Lung (tissue), 12 donors: ENCODE results near the gene MELTF. TPM values are rescaled to one million over a fixed set of nuclear protein-coding genes. Genes with fewer than 3 reads are reported as not detected.

Source experiments
- ATAC-seq: fragments of 200-7000 bp; cut with Tn5 transposase; one replicate; pipeline ENCODE4 v1.9.1; 2020; ENCODE audit warnings: moderate number of reproducible peaks; ENCODE audit not compliant: insufficient read depth, low FRiP score
- DNase-seq, 3 donors: peaks; one replicate each; pipeline ENCODE4 v3.0.0-alpha.2; 2013 to 2017
- H3K27ac ChIP-seq, 2 donors: one replicate each; pipeline ENCODE4 v1.5.1; 2013; ENCODE audit warnings: mild to moderate bottlenecking in 2 of 2, moderate library complexity in 2 of 2, control low read depth in 1 of 2, inconsistent platforms in 1 of 2, low read depth in 1 of 2, low read length in 1 of 2
- H3K27me3 ChIP-seq, 3 donors: one replicate each; pipeline ENCODE4 v1.5.1; 2013; ENCODE audit warnings: low read length in 2 of 3; ENCODE audit not compliant: control insufficient read depth in 3 of 3, insufficient read depth in 3 of 3
- H3K36me3 ChIP-seq, 4 donors: one replicate each; pipeline ENCODE4 v1.5.1; 2013; ENCODE audit warnings: low read length in 4 of 4, mild to moderate bottlenecking in 1 of 4, moderate library complexity in 1 of 4; ENCODE audit not compliant: control insufficient read depth in 4 of 4, insufficient read depth in 4 of 4
- H3K4me1 ChIP-seq, 5 donors: one replicate each; pipeline ENCODE4 v1.5.1; 2013; ENCODE audit warnings: low read length in 5 of 5, mild to moderate bottlenecking in 2 of 5, moderate library complexity in 1 of 5; ENCODE audit not compliant: control insufficient read depth in 5 of 5, insufficient read depth in 5 of 5
- H3K4me3 ChIP-seq: one replicate; pipeline ENCODE4 v1.5.1; 2013; ENCODE audit warnings: mild to moderate bottlenecking, control low read depth, moderate library complexity
- H3K9ac ChIP-seq, 2 donors: one replicate each; pipeline ENCODE4 v1.5.1; 2013; ENCODE audit warnings: low read length in 2 of 2, control low read depth in 1 of 2; ENCODE audit not compliant: insufficient read depth in 1 of 2
- H3K9me3 ChIP-seq, 4 donors: one replicate each; pipeline ENCODE4 v1.5.1; 2013; ENCODE audit warnings: low read length in 3 of 4, mild to moderate bottlenecking in 1 of 4, moderate library complexity in 1 of 4; ENCODE audit not compliant: control insufficient read depth in 4 of 4, insufficient read depth in 3 of 4
- WGBS, 2 donors: extraction: QIAGEN DNeasy Blood & Tissue Kit; methylation state at CpG; one replicate each; pipeline ENCODE4 v1.1.7; 2013; 5-methylcytosine and 5-hydroxymethylcytosine counted together
- polyA plus RNA-seq, 2 donors: library from polyadenylated mRNA; stranded (reverse); fragments of 200-250 nt; gene quantifications; one replicate each; pipeline ENCODE4 v1.2.1, GENCODE V29; 2013
- total RNA-seq, 2 donors: library from RNA; depleted of rRNA in 1 of 2; stranded (reverse); fragments of >200 nt in 1 of 2; gene quantifications; one replicate each; pipeline ENCODE4 v1.2.1, GENCODE V29; 2014 to 2021
- TF ChIP-seq, protein P1 (sequence below): IDR thresholded peaks from 2 replicates; pipeline ENCODE4 v1.5.1; 2012; ENCODE audit warnings: mild to moderate bottlenecking; ENCODE audit errors: control extremely low read depth, extremely low read depth
- donor health status: control.
- donor health status: control.
- donor health status: Bipolar disorder and iron deficiency.
- donor health status: healthy.
- donor health status: DM: yes; HTN: yes; CAD: no.

Gene MELTF
- total and polyA plus RNA-seq, 4 donors, result 2.6 to 10.6 (median 3.9) TPM

DNA sequence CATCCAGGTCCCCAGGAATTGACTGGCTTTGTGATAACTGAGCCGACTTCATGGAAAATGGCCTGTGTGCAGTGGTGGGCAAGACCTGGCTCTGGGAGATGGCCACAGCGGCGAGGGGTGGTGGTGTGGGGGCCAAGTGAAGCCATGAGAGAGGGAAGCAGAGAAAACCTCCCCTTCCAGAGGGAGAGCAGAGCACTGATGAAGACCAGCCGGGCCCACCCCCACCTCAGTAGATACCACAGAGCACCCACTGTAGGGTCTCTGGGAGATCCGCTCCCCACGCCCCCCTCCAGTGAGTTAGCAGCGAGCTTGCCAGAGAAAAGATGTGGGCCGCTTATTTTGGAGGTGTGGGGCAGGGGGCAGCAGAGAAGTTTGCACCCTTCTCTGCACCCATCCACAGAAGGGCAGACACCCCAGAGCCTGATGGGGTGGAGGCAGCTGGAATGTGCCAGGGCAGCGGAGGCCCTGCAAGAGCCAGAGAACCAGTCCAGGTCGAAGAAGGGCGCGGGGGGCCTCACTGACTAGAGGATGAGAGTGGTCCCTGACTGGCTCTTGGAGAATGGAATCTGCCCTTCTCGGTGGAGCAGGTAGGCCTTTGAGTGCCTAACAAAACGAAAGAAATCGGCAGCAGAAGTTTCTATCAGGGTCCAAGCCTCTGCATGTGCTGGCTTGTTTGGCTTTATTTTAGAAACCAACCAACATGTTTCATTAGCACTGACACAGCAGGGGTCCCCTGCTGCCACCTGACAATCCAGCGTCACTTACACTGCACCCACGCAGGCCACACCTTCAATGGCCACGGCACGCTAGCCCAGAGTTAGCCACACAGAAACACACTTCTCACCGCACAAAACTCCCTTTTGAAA is 28.3 kb downstream of the MELTF start:
- H3K4me1 ChIP-seq, result peaks cover 0 to 12% (median 6%) of the 10 kb centered on the region in 5 donors
- no peaks in the 10 kb centered on the region for H3K9me3 ChIP-seq
- ATAC-seq (no peak), DNase-seq (no peak)
- no peaks in the 10 kb centered on the region for H3K36me3 ChIP-seq
- H3K4me3 ChIP-seq, result no peak overlapping the region
- no peak overlapping the region for H3K27ac ChIP-seq
- 94 to 95% methylated on average over 20 of the region's 20 CpGs for WGBS, 2 donors
- TF ChIP-seq, protein P1, sequence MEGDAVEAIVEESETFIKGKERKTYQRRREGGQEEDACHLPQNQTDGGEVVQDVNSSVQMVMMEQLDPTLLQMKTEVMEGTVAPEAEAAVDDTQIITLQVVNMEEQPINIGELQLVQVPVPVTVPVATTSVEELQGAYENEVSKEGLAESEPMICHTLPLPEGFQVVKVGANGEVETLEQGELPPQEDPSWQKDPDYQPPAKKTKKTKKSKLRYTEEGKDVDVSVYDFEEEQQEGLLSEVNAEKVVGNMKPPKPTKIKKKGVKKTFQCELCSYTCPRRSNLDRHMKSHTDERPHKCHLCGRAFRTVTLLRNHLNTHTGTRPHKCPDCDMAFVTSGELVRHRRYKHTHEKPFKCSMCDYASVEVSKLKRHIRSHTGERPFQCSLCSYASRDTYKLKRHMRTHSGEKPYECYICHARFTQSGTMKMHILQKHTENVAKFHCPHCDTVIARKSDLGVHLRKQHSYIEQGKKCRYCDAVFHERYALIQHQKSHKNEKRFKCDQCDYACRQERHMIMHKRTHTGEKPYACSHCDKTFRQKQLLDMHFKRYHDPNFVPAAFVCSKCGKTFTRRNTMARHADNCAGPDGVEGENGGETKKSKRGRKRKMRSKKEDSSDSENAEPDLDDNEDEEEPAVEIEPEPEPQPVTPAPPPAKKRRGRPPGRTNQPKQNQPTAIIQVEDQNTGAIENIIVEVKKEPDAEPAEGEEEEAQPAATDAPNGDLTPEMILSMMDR, result no peak
- H3K9ac ChIP-seq, result no peak overlapping the region
- H3K27me3 ChIP-seq, result no peaks in the 10 kb centered on the region

DNA sequence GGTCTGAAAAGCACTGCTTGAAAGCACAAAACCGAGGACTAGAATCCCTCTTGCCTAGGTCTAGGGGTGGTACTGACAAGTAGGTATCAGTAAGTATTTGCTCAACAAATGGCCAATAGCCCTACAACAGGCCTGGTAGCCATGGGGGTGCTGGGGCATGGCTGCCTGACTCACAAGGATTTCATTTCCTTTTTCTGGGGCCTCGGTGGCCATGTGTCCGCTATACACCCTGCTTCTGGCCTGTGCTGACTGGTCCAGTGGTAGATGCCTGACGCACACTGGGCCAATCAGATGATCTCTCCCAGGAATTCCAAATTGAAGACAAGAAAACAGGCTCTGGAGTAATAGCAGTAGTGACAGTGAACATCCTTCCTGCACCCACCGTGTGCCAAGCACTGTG is 29.4 kb downstream of the MELTF start:
- TF ChIP-seq, protein P1, result no peak
- Histone ChIP-seq H3K27ac (no peak overlapping the region), H3K27me3 (no peaks in the 10 kb centered on the region), H3K36me3 (no peaks in the 10 kb centered on the region), H3K9me3 (no peaks in the 10 kb centered on the region), H3K4me3 (no peak overlapping the region), H3K9ac (no peak overlapping the region), H3K4me1 (peaks cover 0 to 12% (median 6%) of the 10 kb centered on the region in 5 donors)
- WGBS, 2 donors, result 78 to 84% methylated on average over 5 of the region's 5 CpGs
- no peak for DNase-seq
- no peak for ATAC-seq

DNA sequence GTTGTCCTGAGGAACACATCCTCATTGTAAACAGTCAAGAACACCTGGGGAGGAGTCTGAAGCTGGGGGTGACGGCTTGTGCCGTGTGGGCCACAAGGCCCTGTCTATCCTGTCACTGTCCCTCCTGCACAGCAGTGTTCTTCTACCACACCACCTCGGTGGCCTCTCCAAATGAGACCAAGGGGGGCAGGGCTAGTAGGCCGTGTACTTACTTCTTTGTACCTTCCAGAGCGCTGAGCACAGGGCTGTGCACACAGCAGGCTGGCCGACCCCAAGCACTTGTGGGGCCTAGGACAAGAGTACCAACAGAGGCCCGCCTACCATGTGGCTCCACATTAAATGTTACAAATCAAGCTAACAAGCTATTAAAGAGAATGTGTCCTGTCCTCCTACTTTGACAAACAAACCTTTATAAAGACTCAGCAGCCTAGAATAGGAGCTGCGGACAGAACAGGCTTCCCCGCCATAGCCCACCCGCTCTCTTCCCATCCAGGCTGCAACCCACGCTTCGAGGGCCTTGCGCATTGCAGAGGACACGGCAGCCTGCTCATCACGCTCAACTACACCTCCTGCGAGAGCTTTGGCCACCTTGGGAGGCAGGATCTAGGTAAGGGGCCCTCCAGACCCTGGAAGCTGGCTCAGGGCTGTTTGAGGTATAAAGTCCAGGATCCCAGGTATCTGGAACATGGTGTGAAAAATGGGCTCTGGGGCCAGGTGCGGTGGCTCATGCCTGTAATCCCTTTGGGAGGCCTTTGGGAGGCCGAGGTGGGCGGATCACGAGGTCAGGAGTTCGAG is 30.5 kb downstream of the MELTF start:
- 90% methylated on average over 21 of the region's 21 CpGs for WGBS, 2 donors
- H3K9ac ChIP-seq, result no peak overlapping the region
- ATAC-seq, result no peak

More for the DNA sequence above, 30.5 kb downstream of the MELTF start:
- H3K4me3 ChIP-seq, result no peak overlapping the region
- no peak for DNase-seq
- H3K9me3 ChIP-seq, result no peaks in the 10 kb centered on the region
- no peaks in the 10 kb centered on the region for H3K27me3 ChIP-seq
- TF ChIP-seq, protein P1, result no peak
- H3K36me3 ChIP-seq, result no peaks in the 10 kb centered on the region
- no peak overlapping the region for H3K27ac ChIP-seq
- peaks cover 0 to 10% (median 4%) of the 10 kb centered on the region in 5 donors for H3K4me1 ChIP-seq
